WTC11 (cell line): Measurements from ENCODE around the gene RASSF1.

ENCODE experiments used
- CTCF ChIP-seq: fragments of 200-600 bp; IDR thresholded peaks from 2 replicates; pipeline ENCODE4 v1.8.0; 2022; ENCODE audit warnings: antibody characterized with exemption
- ESRRA ChIP-seq: sonication (generic); formaldehyde crosslinking; IDR thresholded peaks from 2 replicates; pipeline ENCODE4 v1.8.1; 2022; ENCODE audit warnings: mild to moderate bottlenecking, missing genetic modification reagents, borderline replicate concordance
- FOXJ3 ChIP-seq: sonication (generic); formaldehyde crosslinking; IDR thresholded peaks from 2 replicates; pipeline ENCODE4 v1.9.0; 2021; ENCODE audit warnings: missing genetic modification reagents, mild to moderate bottlenecking, borderline replicate concordance
- FOXP1 ChIP-seq: sonication (generic); formaldehyde crosslinking; IDR thresholded peaks from 2 replicates; pipeline ENCODE4 v1.8.0; 2022; ENCODE audit warnings: missing genetic modification reagents, mild to moderate bottlenecking, moderate library complexity, borderline replicate concordance
- FOXP4 ChIP-seq: sonication (generic); formaldehyde crosslinking; IDR thresholded peaks from 2 replicates; pipeline ENCODE4 v1.8.0; 2022; ENCODE audit warnings: mild to moderate bottlenecking, missing genetic modification reagents
- NFYB ChIP-seq: sonication (generic); formaldehyde crosslinking; conservative IDR thresholded peaks from 2 replicates; pipeline ENCODE4 v1.8.0; 2022; ENCODE audit warnings: low read depth, missing genetic modification reagents
- SP1 ChIP-seq: sonication (generic); formaldehyde crosslinking; conservative IDR thresholded peaks from 2 replicates; pipeline ENCODE4 v1.8.1; 2022; ENCODE audit warnings: missing genetic modification reagents
- STAT6 ChIP-seq: sonication (generic); formaldehyde crosslinking; conservative IDR thresholded peaks from 2 replicates; pipeline ENCODE4 v1.8.1; 2023; ENCODE audit warnings: mild to moderate bottlenecking, low read depth, missing genetic modification reagents, moderate library complexity
- TEAD4 ChIP-seq: sonication (generic); formaldehyde crosslinking; IDR thresholded peaks from 2 replicates; pipeline ENCODE4 v1.8.0; 2022; ENCODE audit warnings: mild to moderate bottlenecking, missing genetic modification reagents
- USF2 ChIP-seq: sonication (generic); formaldehyde crosslinking; IDR thresholded peaks from 2 replicates; pipeline ENCODE4 v1.8.1; 2023; ENCODE audit warnings: mild to moderate bottlenecking, missing genetic modification reagents, moderate library complexity
- ZNF512 ChIP-seq: sonication (generic); formaldehyde crosslinking; IDR thresholded peaks from 2 replicates; pipeline ENCODE4 v1.8.1; 2022; ENCODE audit warnings: missing genetic modification reagents, borderline replicate concordance

GRCh38 chr3:50354850-50355249 lies 14.2 kb upstream of the RASSF1 start:
- no peak for TF ChIP-seq CTCF
- no peak for TF ChIP-seq USF2 (CRISPR knock-in tag)
- no peak for TF ChIP-seq FOXJ3
- no peak for TF ChIP-seq ESRRA
- no peak for TF ChIP-seq SP1 (CRISPR knock-in tag)
- TF ChIP-seq STAT6 = no peak
- TF ChIP-seq TEAD4 = no peak
- no peak for TF ChIP-seq NFYB (CRISPR knock-in tag)
- no peak for TF ChIP-seq FOXP4 (CRISPR knock-in tag)
- TF ChIP-seq FOXP1 (CRISPR knock-in tag) = no peak
- TF ChIP-seq ZNF512 = no peak
